ENCODE measurements around the gene SIGLEC1.

Gene SIGLEC1

GRCh38 chr20:3681931-3682781 lies 30.2 kb downstream of the SIGLEC1 start, which contains the start of gene ADAM33:
TSS of gene ADAM33 (minus strand) at chr20:3682010. CDS start at chr20:3682004, 6 bp downstream.
- Histone ChIP-seq H4K20me1 (ENCODE audit: insufficient read depth, low read length, poor library complexity, severe bottlenecking) (no peaks in the 10 kb centered on the region), H3K9me3 (ENCODE audit: insufficient read depth, low read depth, low read length) (no peaks in the 10 kb centered on the region), H3K4me2 (ENCODE audit: low read depth, low read length, poor library complexity, severe bottlenecking) (no peak within 1 kb of the TSS), H3K4me1 (ENCODE audit: insufficient read depth, low read length, poor library complexity, severe bottlenecking) (no peaks in the 10 kb centered on the region), H3K36me3 (ENCODE audit: insufficient read depth, low read length) (no peaks in the 10 kb centered on the region), H3K4me3 (ENCODE audit: low read length, poor library complexity, severe bottlenecking) (no peak within 1 kb of the TSS), H3K9me2 (replicated peaks; ENCODE audit: low read depth, low read length) (no peaks in the 10 kb centered on the region), H3K79me2 (ENCODE audit: insufficient read depth, low read length) (no peaks in the 10 kb centered on the region), H3F3A (ENCODE audit: low read depth) (no peaks in the 10 kb centered on the region), H3K9ac (ENCODE audit: low read depth, low read length, poor library complexity, severe bottlenecking) (no peak within 1 kb of the TSS), H3K27me3 (ENCODE audit: insufficient read depth, low read length, poor library complexity, severe bottlenecking) (no peaks in the 10 kb centered on the region), H2AFZ (ENCODE audit: low read length) (no peak within 1 kb of the TSS)
- TF ChIP-seq EZH2phosphoT487 (IDR thresholded peaks at IDR 0.05; ENCODE audit: borderline replicate concordance), result no peak

- H3K4me2 ChIP-seq (ENCODE audit: low read depth, low read length, poor library complexity, severe bottlenecking), result no peak overlapping the region
- no peaks in the 10 kb centered on the region for H4K20me1 ChIP-seq (ENCODE audit: insufficient read depth, low read length, poor library complexity, severe bottlenecking)
- no peak overlapping the region for H2AFZ ChIP-seq (ENCODE audit: low read length)
- H3F3A ChIP-seq (ENCODE audit: low read depth), result no peaks in the 10 kb centered on the region
- H3K4me1 ChIP-seq (ENCODE audit: insufficient read depth, low read length, poor library complexity, severe bottlenecking), result no peaks in the 10 kb centered on the region
- TF ChIP-seq EZH2phosphoT487 (IDR thresholded peaks at IDR 0.05; ENCODE audit: borderline replicate concordance) (no peak), CTCF (conservative IDR thresholded peaks at IDR 0.05; ENCODE audit: low read length) (no peak)
- H3K79me2 ChIP-seq (ENCODE audit: insufficient read depth, low read length), result no peaks in the 10 kb centered on the region
- H3K9me2 ChIP-seq (replicated peaks; ENCODE audit: low read depth, low read length), result no peaks in the 10 kb centered on the region
- no peaks in the 10 kb centered on the region for H3K27me3 ChIP-seq (ENCODE audit: insufficient read depth, low read length, poor library complexity, severe bottlenecking)
- no peaks in the 10 kb centered on the region for H3K9me3 ChIP-seq (ENCODE audit: insufficient read depth, low read depth, low read length)
- H3K4me3 ChIP-seq (ENCODE audit: low read length, poor library complexity, severe bottlenecking), result no peak overlapping the region
- H3K36me3 ChIP-seq (ENCODE audit: insufficient read depth, low read length), result no peaks in the 10 kb centered on the region
- no peak overlapping the region for H3K9ac ChIP-seq (ENCODE audit: low read depth, low read length, poor library complexity, severe bottlenecking)
These were observed 31.0 kb downstream of the SIGLEC1 start for GRCh38 chr20:3681352-3681930.

GRCh38 chr20:3680701-3681351 lies 31.6 kb downstream of the SIGLEC1 start:
- no peaks in the 10 kb centered on the region for H3K4me1 ChIP-seq (ENCODE audit: insufficient read depth, low read length, poor library complexity, severe bottlenecking)
- H3K9ac ChIP-seq (ENCODE audit: low read depth, low read length, poor library complexity, severe bottlenecking), result no peak overlapping the region
- H4K20me1 ChIP-seq (ENCODE audit: insufficient read depth, low read length, poor library complexity, severe bottlenecking), result no peaks in the 10 kb centered on the region
- H3K36me3 ChIP-seq (ENCODE audit: insufficient read depth, low read length), result no peaks in the 10 kb centered on the region
- H3F3A ChIP-seq (ENCODE audit: low read depth), result no peaks in the 10 kb centered on the region
- H3K79me2 ChIP-seq (ENCODE audit: insufficient read depth, low read length), result no peaks in the 10 kb centered on the region
- no peak overlapping the region for H3K4me3 ChIP-seq (ENCODE audit: low read length, poor library complexity, severe bottlenecking)
- H3K27me3 ChIP-seq (ENCODE audit: insufficient read depth, low read length, poor library complexity, severe bottlenecking), result no peaks in the 10 kb centered on the region
- H3K9me3 ChIP-seq (ENCODE audit: insufficient read depth, low read depth, low read length), result no peaks in the 10 kb centered on the region
- H3K4me2 ChIP-seq (ENCODE audit: low read depth, low read length, poor library complexity, severe bottlenecking), result no peak overlapping the region
- no peak overlapping the region for H2AFZ ChIP-seq (ENCODE audit: low read length)
- TF ChIP-seq CTCF (conservative IDR thresholded peaks at IDR 0.05; ENCODE audit: low read length) (no peak), EZH2phosphoT487 (IDR thresholded peaks at IDR 0.05; ENCODE audit: borderline replicate concordance) (no peak)
- H3K9me2 ChIP-seq (replicated peaks; ENCODE audit: low read depth, low read length), result no peaks in the 10 kb centered on the region
